Cardiac muscle cell (in vitro differentiated cells and primary cell): Measurements from ENCODE around the gene MACROD2. TPM values are rescaled to one million over a fixed set of nuclear protein-coding genes. Genes with fewer than 3 reads are reported as not detected.

ENCODE experiments used
- DNase-seq, 2 donors: peaks; one replicate each; pipeline versions ENCODE4 v3.0.0 to v3.0.0-alpha.2; 2010 to 2017; ENCODE audit warnings: low read depth in 1 of 2, low spot score in 1 of 2
- H3K27ac ChIP-seq: fragments of 200-600 bp; sonication (generic); 2 replicates; pipeline ENCODE4 v1.5.1; 2016
- H3K27me3 ChIP-seq: fragments of 200-600 bp; sonication (generic); 2 replicates; pipeline ENCODE4 v1.6.0; 2016; ENCODE audit warnings: control low read depth
- H3K36me3 ChIP-seq: fragments of 200-600 bp; sonication (generic); 2 replicates; pipeline ENCODE4 v1.5.1; 2016; ENCODE audit warnings: control low read depth
- H3K4me1 ChIP-seq: fragments of 200-600 bp; sonication (generic); 2 replicates; pipeline ENCODE4 v1.8.1; 2017; ENCODE audit warnings: low read depth, mild to moderate bottlenecking, mixed run types
- H3K4me3 ChIP-seq: fragments of 200-600 bp; sonication (generic); 2 replicates; pipeline ENCODE4 v1.5.1; 2016; ENCODE audit warnings: mild to moderate bottlenecking
- H3K9me3 ChIP-seq: fragments of 200-600 bp; sonication (generic); 2 replicates; pipeline ENCODE4 v1.5.1; 2017; ENCODE audit warnings: low read depth, mild to moderate bottlenecking, control low read depth
- CTCF ChIP-seq: IDR thresholded peaks from 2 replicates; pipeline ENCODE4 v1.5.1; 2012; ENCODE audit warnings: low read depth, mild to moderate bottlenecking, low read length
- polyA plus RNA-seq: library from polyadenylated mRNA; unstranded; fragments of >200 nt; fragmentation: Nextera tagmentation; extraction: Ambion mirVana; gene quantifications from 2 replicates; pipeline ENCODE4 v1.2.1, GENCODE V29; 2016
- total RNA-seq: library from RNA; depleted of rRNA; stranded (reverse); fragments of >200 nt; gene quantifications from 2 replicates; pipeline ENCODE4 v1.2.3, GENCODE V29; 2016

The MACROD2 gene
- total and polyA plus RNA-seq, 2 experiments from 2014 or later: 9.3 to 14.4 TPM

GRCh38 chr20:15579688-15580087, 1584.4 kb downstream of the MACROD2 start:
- no peak for DNase-seq
- Histone ChIP-seq H3K27ac (no peak overlapping the region), H3K4me1 (no peaks in the 10 kb centered on the region), H3K27me3 (no peaks in the 10 kb centered on the region), H3K36me3 (no peaks in the 10 kb centered on the region), H3K9me3 (no peaks in the 10 kb centered on the region), H3K4me3 (no peak overlapping the region)
- no peak for TF ChIP-seq CTCF

GRCh38 chr20:15582146-15582760, 1586.9 kb downstream of the MACROD2 start:
- Histone ChIP-seq H3K27ac (no peak overlapping the region), H3K4me1 (no peaks in the 10 kb centered on the region), H3K4me3 (no peak overlapping the region), H3K36me3 (no peaks in the 10 kb centered on the region), H3K27me3 (no peaks in the 10 kb centered on the region), H3K9me3 (no peaks in the 10 kb centered on the region)
- no peak for TF ChIP-seq CTCF
- no peak for DNase-seq

GRCh38 chr20:15584507-15584906, 1589.2 kb downstream of the MACROD2 start:
- H3K36me3 ChIP-seq: no peaks in the 10 kb centered on the region
- H3K4me3 ChIP-seq: no peak overlapping the region
- no peaks in the 10 kb centered on the region for H3K9me3 ChIP-seq
- no peaks in the 10 kb centered on the region for H3K4me1 ChIP-seq
- no peak overlapping the region for H3K27ac ChIP-seq
- DNase-seq: no peak
- H3K27me3 ChIP-seq: no peaks in the 10 kb centered on the region
- no peak for TF ChIP-seq CTCF

- Histone ChIP-seq H3K36me3 (no peaks in the 10 kb centered on the region), H3K9me3 (no peaks in the 10 kb centered on the region), H3K4me1 (peaks cover 22% of the 10 kb centered on the region), H3K4me3 (no peak overlapping the region), H3K27ac (no peak overlapping the region), H3K27me3 (no peaks in the 10 kb centered on the region)
- no peak for TF ChIP-seq CTCF
- no peak for DNase-seq
These were observed 1597.8 kb downstream of the MACROD2 start for GRCh38 chr20:15593081-15593480.

GRCh38 chr20:15594158-15594695, 1598.9 kb downstream of the MACROD2 start:
- H3K9me3 ChIP-seq: no peaks in the 10 kb centered on the region
- no peaks in the 10 kb centered on the region for H3K27me3 ChIP-seq
- no peaks in the 10 kb centered on the region for H3K36me3 ChIP-seq
- H3K4me3 ChIP-seq: no peak overlapping the region
- peaks cover 22% of the 10 kb centered on the region for H3K4me1 ChIP-seq
- TF ChIP-seq CTCF: no peak
- DNase-seq: no peak
- no peak overlapping the region for H3K27ac ChIP-seq
